Fibroblast of mammary gland (primary cell): Measurements from ENCODE around the gene CHCHD3.

ENCODE experiments used
- DNase-seq: peaks from one replicate; pipeline ENCODE4 v3.0.0-alpha.2; 2010; ENCODE audit warnings: low read depth
- H3K4me3 ChIP-seq: 2 replicates; pipeline ENCODE4 v1.5.1; 2011; ENCODE audit warnings: low read depth, mild to moderate bottlenecking, low read length, moderate library complexity; ENCODE audit not compliant: control insufficient read depth
- TF ChIP-seq, protein P1 (sequence below): conservative IDR thresholded peaks from 2 replicates; pipeline ENCODE4 v1.5.1; 2011; ENCODE audit warnings: low read depth, low read length, inconsistent platforms; ENCODE audit not compliant: control insufficient read depth, insufficient read depth

The CHCHD3 gene

DNA sequence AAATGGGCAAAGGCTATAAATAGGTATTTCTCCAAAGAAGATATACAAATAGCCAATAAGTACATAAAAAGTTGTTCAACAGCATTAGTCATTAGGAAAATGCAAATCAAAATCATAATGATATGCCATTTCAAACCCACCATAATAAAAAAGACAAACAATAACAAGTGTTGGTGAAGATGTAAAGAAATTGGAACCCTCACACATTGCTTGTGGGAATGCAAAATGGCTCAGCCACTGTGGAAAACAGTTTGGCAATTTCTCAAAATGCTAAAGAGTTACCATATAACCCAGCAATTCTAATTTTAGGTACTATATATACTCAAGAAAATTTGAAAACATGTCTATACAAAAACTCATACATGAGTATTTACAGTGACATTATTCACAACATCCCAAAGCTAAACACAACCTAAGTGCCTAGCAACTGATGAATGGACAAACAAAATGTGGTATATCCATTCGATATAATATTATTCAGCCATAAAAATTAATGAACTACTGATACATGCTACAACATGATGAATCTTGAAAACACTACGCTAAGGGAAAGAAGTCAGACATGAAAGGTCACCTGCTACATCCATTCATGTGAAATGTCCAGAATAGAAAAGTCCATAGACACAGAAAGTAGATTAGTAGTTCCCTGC is 55.6 kb downstream of the CHCHD3 start:
- no peak overlapping the region for H3K4me3 ChIP-seq
- TF ChIP-seq, protein P1, sequence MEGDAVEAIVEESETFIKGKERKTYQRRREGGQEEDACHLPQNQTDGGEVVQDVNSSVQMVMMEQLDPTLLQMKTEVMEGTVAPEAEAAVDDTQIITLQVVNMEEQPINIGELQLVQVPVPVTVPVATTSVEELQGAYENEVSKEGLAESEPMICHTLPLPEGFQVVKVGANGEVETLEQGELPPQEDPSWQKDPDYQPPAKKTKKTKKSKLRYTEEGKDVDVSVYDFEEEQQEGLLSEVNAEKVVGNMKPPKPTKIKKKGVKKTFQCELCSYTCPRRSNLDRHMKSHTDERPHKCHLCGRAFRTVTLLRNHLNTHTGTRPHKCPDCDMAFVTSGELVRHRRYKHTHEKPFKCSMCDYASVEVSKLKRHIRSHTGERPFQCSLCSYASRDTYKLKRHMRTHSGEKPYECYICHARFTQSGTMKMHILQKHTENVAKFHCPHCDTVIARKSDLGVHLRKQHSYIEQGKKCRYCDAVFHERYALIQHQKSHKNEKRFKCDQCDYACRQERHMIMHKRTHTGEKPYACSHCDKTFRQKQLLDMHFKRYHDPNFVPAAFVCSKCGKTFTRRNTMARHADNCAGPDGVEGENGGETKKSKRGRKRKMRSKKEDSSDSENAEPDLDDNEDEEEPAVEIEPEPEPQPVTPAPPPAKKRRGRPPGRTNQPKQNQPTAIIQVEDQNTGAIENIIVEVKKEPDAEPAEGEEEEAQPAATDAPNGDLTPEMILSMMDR: no peak
- no peak for DNase-seq

DNA sequence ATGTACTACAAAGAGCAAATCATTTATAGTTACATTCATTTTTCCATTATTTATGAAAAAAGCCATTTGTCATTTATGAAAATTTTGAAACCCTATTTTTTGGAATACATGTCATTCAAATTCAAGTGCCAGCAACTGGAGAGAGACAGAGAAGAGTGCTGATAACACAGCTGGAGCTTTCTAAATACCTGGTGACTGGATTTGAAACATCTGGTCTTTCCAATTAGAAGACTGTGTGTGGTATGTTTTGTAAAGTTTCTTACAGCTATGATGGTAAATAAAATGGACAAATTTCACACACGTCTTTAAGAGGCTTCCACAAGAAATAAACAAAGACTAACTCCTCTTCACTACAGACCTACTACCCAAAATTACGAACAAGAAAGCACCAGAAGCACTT is 56.8 kb downstream of the CHCHD3 start:
- TF ChIP-seq, protein P1: no peak
- no peak for DNase-seq
- H3K4me3 ChIP-seq: no peak overlapping the region

DNA sequence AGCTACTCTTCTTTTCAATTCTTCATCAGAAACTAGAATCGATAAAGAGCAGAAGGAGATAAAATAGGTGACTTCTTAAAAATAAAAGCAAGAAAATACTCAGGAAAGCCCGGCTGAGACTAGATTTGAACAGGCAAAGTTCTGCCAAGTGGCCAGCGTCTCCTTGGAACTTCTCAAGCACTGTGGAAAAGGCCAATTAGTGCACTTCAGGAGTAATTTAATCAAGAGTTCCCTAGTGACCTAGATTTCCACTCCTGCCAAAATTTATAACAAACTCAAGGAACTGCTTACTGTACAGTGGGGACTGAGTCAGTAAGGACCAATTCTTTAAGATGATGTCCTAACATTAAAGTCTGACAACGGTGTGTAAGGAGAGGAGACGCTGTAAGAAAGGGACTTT is 57.3 kb downstream of the CHCHD3 start:
- peak; percentile 15 for DNase-seq
- TF ChIP-seq, protein P1: no peak
- no peak overlapping the region for H3K4me3 ChIP-seq

DNA sequence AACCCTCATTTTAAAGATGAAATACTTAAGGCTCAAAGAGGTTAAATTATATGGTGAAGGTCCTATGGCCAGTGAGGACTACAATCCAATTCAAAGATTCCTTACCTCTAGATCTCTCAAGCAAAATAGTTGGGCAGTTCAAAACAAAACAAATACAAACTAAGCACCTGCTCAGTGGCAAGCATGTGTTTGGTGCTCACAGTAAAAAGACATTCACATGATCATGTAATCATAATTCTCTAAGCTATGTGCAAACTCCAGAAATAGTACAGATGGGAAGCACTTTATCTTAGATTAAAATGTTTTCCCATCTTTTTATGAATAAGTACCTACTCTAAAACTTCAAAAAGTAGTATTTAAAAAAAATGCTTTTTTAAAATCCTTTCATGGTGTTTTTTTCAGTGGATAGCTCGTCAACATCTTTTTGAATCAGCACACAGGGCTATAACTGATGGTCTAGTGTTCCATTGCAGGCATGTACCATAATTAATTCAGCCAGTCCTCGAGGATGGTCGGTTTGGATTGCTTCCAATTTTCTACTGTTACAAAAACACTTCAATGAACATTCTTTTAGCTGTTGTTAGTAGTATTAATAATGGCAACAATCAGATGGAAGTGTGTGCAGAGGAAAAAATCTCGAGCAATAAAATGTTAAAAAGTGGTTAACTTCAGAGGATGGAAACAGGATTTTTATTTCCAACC is 58.4 kb downstream of the CHCHD3 start:
- DNase-seq: no peak
- TF ChIP-seq, protein P1: no peak
- H3K4me3 ChIP-seq: no peak overlapping the region

DNA sequence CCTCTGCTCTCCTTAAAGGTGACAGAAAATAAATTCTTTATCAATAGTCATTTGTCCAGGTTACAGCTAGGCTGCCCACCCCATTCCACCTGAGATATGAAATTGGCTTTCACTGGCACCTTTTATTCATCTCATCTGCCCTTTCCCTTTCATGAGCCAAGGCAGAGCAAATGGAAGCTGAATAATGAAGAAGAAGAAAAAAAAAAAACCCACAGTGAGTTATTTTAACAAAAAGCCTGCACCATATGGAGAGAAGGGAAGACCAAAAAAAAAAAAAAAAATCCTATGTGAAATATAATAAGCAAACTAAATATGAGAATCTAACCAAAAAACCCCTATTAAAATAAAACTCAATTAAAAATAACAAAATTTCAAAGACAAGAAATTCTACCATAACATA is 59.2 kb downstream of the CHCHD3 start:
- DNase-seq: no peak
- TF ChIP-seq, protein P1: no peak
- H3K4me3 ChIP-seq: no peak overlapping the region

DNA sequence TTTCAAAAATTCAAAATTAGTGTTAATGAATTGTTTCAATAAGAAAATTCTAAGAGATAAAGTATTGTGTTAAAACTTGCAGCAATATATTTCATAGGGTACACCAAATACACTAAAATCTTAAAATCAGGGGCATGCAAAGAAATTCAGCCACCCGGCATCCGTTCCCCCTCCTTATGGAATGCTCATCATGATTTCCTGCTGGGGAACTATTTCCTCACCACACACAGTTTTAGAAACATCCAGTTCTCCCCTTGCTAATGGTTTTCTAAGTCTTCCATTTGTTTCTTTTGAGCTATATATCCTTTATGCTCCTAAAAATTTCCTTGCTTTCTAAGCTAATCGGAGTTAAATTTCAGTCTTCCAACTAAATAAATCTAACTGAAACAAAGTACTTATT is 60.7 kb downstream of the CHCHD3 start:
- no peak for DNase-seq
- no peak overlapping the region for H3K4me3 ChIP-seq
- TF ChIP-seq, protein P1: no peak
